H9 (cell line): ENCODE results near the gene TAF11L9. TPM values are rescaled to one million over a fixed set of nuclear protein-coding genes. Genes with fewer than 3 reads are reported as not detected.

Experiments used
- DNase-seq: peaks from one replicate; pipeline ENCODE4 v3.0.0-alpha.2; 2017
- H2AFZ ChIP-seq: one replicate; pipeline ENCODE4 v1.6.1; 2013; ENCODE audit warnings: mild to moderate bottlenecking, low read length, control low read depth, moderate library complexity
- H2AK5ac ChIP-seq: 2 replicates; pipeline ENCODE4 v1.6.1; 2013; ENCODE audit warnings: low read length, control low read depth, mixed read lengths; ENCODE audit not compliant: insufficient read length
- H2BK120ac ChIP-seq: one replicate; pipeline ENCODE4 v1.6.1; 2013; ENCODE audit warnings: low read depth, mild to moderate bottlenecking, low read length, control low read depth, inconsistent platforms; ENCODE audit not compliant: poor library complexity, severe bottlenecking
- H2BK12ac ChIP-seq: 2 replicates; pipeline ENCODE4 v1.6.1; 2013; ENCODE audit warnings: low read length, control low read depth, mixed read lengths, low read depth; ENCODE audit not compliant: insufficient read length
- H2BK15ac ChIP-seq: 2 replicates; pipeline ENCODE4 v1.6.1; 2013; ENCODE audit warnings: low read depth, low read length, control low read depth
- H2BK20ac ChIP-seq: one replicate; pipeline ENCODE4 v1.6.1; 2013; ENCODE audit warnings: low read depth, mild to moderate bottlenecking, low read length, control low read depth, inconsistent platforms; ENCODE audit not compliant: poor library complexity, severe bottlenecking
- H2BK5ac ChIP-seq: 2 replicates; pipeline ENCODE4 v1.6.1; 2013; ENCODE audit warnings: low read length, control low read depth, mixed read lengths; ENCODE audit not compliant: insufficient read length
- H3K14ac ChIP-seq: 2 replicates; pipeline ENCODE4 v1.6.1; 2013; ENCODE audit warnings: low read length, control low read depth; ENCODE audit not compliant: insufficient read depth
- H3K18ac ChIP-seq: 2 replicates; pipeline ENCODE4 v1.6.1; 2013; ENCODE audit warnings: low read depth, mild to moderate bottlenecking, mixed read lengths, low read length, control low read depth; ENCODE audit not compliant: insufficient read length
- H3K23ac ChIP-seq: 2 replicates; pipeline ENCODE4 v1.6.1; 2013; ENCODE audit warnings: low read length, control low read depth, mixed read lengths, low read depth; ENCODE audit not compliant: insufficient read length
- H3K23me2 ChIP-seq: 2 replicates; pipeline ENCODE4 v1.6.1; 2013; ENCODE audit warnings: low read depth, mild to moderate bottlenecking, mixed read lengths, low read length, control low read depth; ENCODE audit not compliant: insufficient read length, poor library complexity, severe bottlenecking
- H3K27ac ChIP-seq: 2 replicates; pipeline ENCODE4 v1.5.1; 2013; ENCODE audit warnings: low read length, control low read depth, mixed read lengths, low read depth; ENCODE audit not compliant: insufficient read length
- H3K27me3 ChIP-seq: 2 replicates; pipeline ENCODE4 v1.6.1; 2013; ENCODE audit warnings: low read length, control low read depth, inconsistent platforms; ENCODE audit not compliant: insufficient read depth
- H3K4ac ChIP-seq: 2 replicates; pipeline ENCODE4 v1.6.1; 2013; ENCODE audit warnings: low read depth, mild to moderate bottlenecking, control low read depth, inconsistent platforms, low read length, moderate library complexity
- H3K4me1 ChIP-seq: 2 replicates; pipeline ENCODE4 v1.6.1; 2013; ENCODE audit warnings: low read length, control low read depth, inconsistent platforms; ENCODE audit not compliant: insufficient read depth
- H3K4me2 ChIP-seq: 2 replicates; pipeline ENCODE4 v1.6.1; 2013; ENCODE audit warnings: low read length, control low read depth, mixed read lengths; ENCODE audit not compliant: insufficient read length, insufficient read depth
- H3K56ac ChIP-seq: 2 replicates; pipeline ENCODE4 v1.6.1; 2013; ENCODE audit warnings: low read depth, mild to moderate bottlenecking, mixed read lengths, low read length, control low read depth; ENCODE audit not compliant: insufficient read length
- H3K79me1 ChIP-seq: 2 replicates; pipeline ENCODE4 v1.6.1; 2013; ENCODE audit warnings: low read depth, mild to moderate bottlenecking, moderate library complexity, low read length, control low read depth, inconsistent platforms; ENCODE audit not compliant: insufficient read depth, poor library complexity, severe bottlenecking
- H3K79me2 ChIP-seq: 2 replicates; pipeline ENCODE4 v1.6.1; 2013; ENCODE audit warnings: low read length, control low read depth, inconsistent platforms; ENCODE audit not compliant: insufficient read depth
- H3K9ac ChIP-seq: 2 replicates; pipeline ENCODE4 v1.6.1; 2013; ENCODE audit warnings: low read length, control low read depth, mixed read lengths; ENCODE audit not compliant: insufficient read length; ENCODE audit errors: extremely low read depth
- H3K9me3 ChIP-seq: one replicate; pipeline ENCODE4 v1.6.1; 2013; ENCODE audit warnings: low read depth, low read length, inconsistent platforms; ENCODE audit not compliant: control insufficient read depth
- H3T11ph ChIP-seq: one replicate; pipeline ENCODE4 v1.6.1; 2013; ENCODE audit warnings: mild to moderate bottlenecking, low read length, control low read depth, inconsistent platforms
- H4K20me1 ChIP-seq: one replicate; pipeline ENCODE4 v1.6.1; 2013; ENCODE audit not compliant: control insufficient read depth, insufficient read length, insufficient read depth
- H4K5ac ChIP-seq: 2 replicates; pipeline ENCODE4 v1.6.1; 2013; ENCODE audit warnings: low read depth, mild to moderate bottlenecking, mixed read lengths, low read length, control low read depth; ENCODE audit not compliant: insufficient read length
- H4K8ac ChIP-seq: replicated peaks from 2 replicates; pipeline ENCODE4 v1.6.1; 2013; ENCODE audit warnings: low read length, control low read depth, mixed read lengths, low read depth; ENCODE audit not compliant: insufficient read length
- H4K91ac ChIP-seq: 2 replicates; pipeline ENCODE4 v1.6.1; 2013; ENCODE audit warnings: low read depth, mild to moderate bottlenecking, moderate library complexity, mixed read lengths, low read length, control low read depth; ENCODE audit not compliant: insufficient read length
- H3K27ac Mint-ChIP-seq, 3 experiments: 2 replicates in 2 of 3; 3 replicates in 1 of 3; pipeline ENCODE4 v1.8.0; 2020 to 2021; ENCODE audit warnings: mixed read lengths in 3 of 3, mild to moderate bottlenecking in 1 of 3, moderate library complexity in 1 of 3
- H3K27me3 Mint-ChIP-seq: 2 replicates; pipeline ENCODE4 v1.8.0; 2021; ENCODE audit warnings: low read depth, mild to moderate bottlenecking, moderate library complexity, mixed read lengths
- H3K36me3 Mint-ChIP-seq, 3 experiments: 2 replicates in 2 of 3; 3 replicates in 1 of 3; pipeline ENCODE4 v1.8.0; 2020 to 2021; ENCODE audit warnings: low read depth in 3 of 3, mixed read lengths in 3 of 3; ENCODE audit not compliant: insufficient read depth in 1 of 3
- H3K4me1 Mint-ChIP-seq, 2 experiments: 2 replicates each; pipeline ENCODE4 v1.8.0; 2020; ENCODE audit warnings: mixed read lengths in 2 of 2
- H3K4me3 Mint-ChIP-seq, 2 experiments: 2 replicates in 1 of 2; 3 replicates in 1 of 2; pipeline ENCODE4 v1.8.0; 2020 to 2021; ENCODE audit warnings: mild to moderate bottlenecking in 2 of 2, mixed read lengths in 2 of 2, moderate library complexity in 1 of 2
- H3K9me3 Mint-ChIP-seq, 2 experiments: 2 replicates in 1 of 2; 3 replicates in 1 of 2; pipeline ENCODE4 v1.8.0; 2020; ENCODE audit warnings: mild to moderate bottlenecking in 2 of 2, mixed read lengths in 2 of 2, moderate library complexity in 1 of 2
- WGBS: extraction: QIAGEN DNeasy Blood & Tissue Kit; methylation state at CpG from one replicate; pipeline ENCODE4 v1.1.7; 2013; ENCODE audit warnings: missing lambda C conversion rate, low lambda C conversion rate, mixed read lengths; ENCODE audit not compliant: insufficient read length; ENCODE audit errors: extremely low coverage; 5-methylcytosine and 5-hydroxymethylcytosine counted together
- total RNA-seq: library from RNA; stranded (reverse); gene quantifications from 2 replicates; pipeline ENCODE4 v1.2.1, GENCODE V29; 2021
- TF ChIP-seq, protein P1 (sequence below): fragments of 200-600 bp; sonication (generic); conservative IDR thresholded peaks from 3 replicates; pipeline ENCODE4 v1.8.0; 2021; ENCODE audit warnings: antibody characterized with exemption, mild to moderate bottlenecking

The TAF11L9 gene
- total RNA-seq, 1 experiment from 2014 or later = not detected

GRCh38 chr5:17619354-17619753, 25.2 kb upstream of the TAF11L9 start:
- H2AK5ac ChIP-seq = no peak overlapping the region
- H3K4me1 ChIP-seq = no peaks in the 10 kb centered on the region
- H2BK12ac ChIP-seq = no peak overlapping the region
- no peak overlapping the region for H3K9ac ChIP-seq
- no peak overlapping the region for H3K4me2 ChIP-seq
- H3T11ph ChIP-seq = no peak overlapping the region
- no peak overlapping the region for H4K91ac ChIP-seq
- no peak overlapping the region for H3K27ac ChIP-seq
- H3K4me1 Mint-ChIP-seq = no peaks in the 10 kb centered on the region
- H2AFZ ChIP-seq = no peak overlapping the region
- no peaks in the 10 kb centered on the region; a peak in 1 of 5 replicates for H3K9me3 Mint-ChIP-seq
- no peak overlapping the region for H3K4me3 Mint-ChIP-seq
- no peak for DNase-seq
- H4K20me1 ChIP-seq = no peaks in the 10 kb centered on the region
- H3K56ac ChIP-seq = no peak overlapping the region
- H2BK15ac ChIP-seq = no peak overlapping the region
- H3K36me3 Mint-ChIP-seq = no peaks in the 10 kb centered on the region
- no peak overlapping the region for H2BK120ac ChIP-seq
- H3K9me3 ChIP-seq = no peaks in the 10 kb centered on the region
- TF ChIP-seq, protein P1, sequence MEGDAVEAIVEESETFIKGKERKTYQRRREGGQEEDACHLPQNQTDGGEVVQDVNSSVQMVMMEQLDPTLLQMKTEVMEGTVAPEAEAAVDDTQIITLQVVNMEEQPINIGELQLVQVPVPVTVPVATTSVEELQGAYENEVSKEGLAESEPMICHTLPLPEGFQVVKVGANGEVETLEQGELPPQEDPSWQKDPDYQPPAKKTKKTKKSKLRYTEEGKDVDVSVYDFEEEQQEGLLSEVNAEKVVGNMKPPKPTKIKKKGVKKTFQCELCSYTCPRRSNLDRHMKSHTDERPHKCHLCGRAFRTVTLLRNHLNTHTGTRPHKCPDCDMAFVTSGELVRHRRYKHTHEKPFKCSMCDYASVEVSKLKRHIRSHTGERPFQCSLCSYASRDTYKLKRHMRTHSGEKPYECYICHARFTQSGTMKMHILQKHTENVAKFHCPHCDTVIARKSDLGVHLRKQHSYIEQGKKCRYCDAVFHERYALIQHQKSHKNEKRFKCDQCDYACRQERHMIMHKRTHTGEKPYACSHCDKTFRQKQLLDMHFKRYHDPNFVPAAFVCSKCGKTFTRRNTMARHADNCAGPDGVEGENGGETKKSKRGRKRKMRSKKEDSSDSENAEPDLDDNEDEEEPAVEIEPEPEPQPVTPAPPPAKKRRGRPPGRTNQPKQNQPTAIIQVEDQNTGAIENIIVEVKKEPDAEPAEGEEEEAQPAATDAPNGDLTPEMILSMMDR = no peak
- H2BK20ac ChIP-seq = no peak overlapping the region
- H3K79me1 ChIP-seq = no peaks in the 10 kb centered on the region
- H3K79me2 ChIP-seq = no peaks in the 10 kb centered on the region
- no peaks in the 10 kb centered on the region for H3K23me2 ChIP-seq
- H3K23ac ChIP-seq = no peak overlapping the region
- no peak overlapping the region for H4K8ac ChIP-seq
- no peaks in the 10 kb centered on the region; the same call in 1 of the 2 replicates for H3K27me3 Mint-ChIP-seq
- H3K14ac ChIP-seq = no peak overlapping the region
- H2BK5ac ChIP-seq = no peak overlapping the region
- H3K27me3 ChIP-seq = no peaks in the 10 kb centered on the region
- no peak overlapping the region for H3K4ac ChIP-seq
- no peak overlapping the region for H4K5ac ChIP-seq
- WGBS = no CpG with 5 or more reads among the region's 3 CpGs
- no peak overlapping the region; a peak in 1 of 7 replicates for H3K27ac Mint-ChIP-seq
- no peak overlapping the region for H3K18ac ChIP-seq
